Hepatocyte (in vitro differentiated cells): ENCODE data around the gene TROAP. TPM values are rescaled to one million over a fixed set of nuclear protein-coding genes. Genes with fewer than 3 reads are reported as not detected.

Experiments
- DNase-seq: peaks from one replicate; pipeline ENCODE4 v3.0.0-alpha.2; 2016; ENCODE audit warnings: low spot score
- H2AFZ ChIP-seq: fragments of 200-600 bp; sonication (generic); 2 replicates; pipeline ENCODE4 v1.6.0; 2016; ENCODE audit warnings: antibody characterized with exemption, mild to moderate bottlenecking
- H3K27ac ChIP-seq: fragments of 200-600 bp; sonication (generic); 2 replicates; pipeline ENCODE4 v1.5.1; 2016; ENCODE audit warnings: mild to moderate bottlenecking
- H3K27me3 ChIP-seq: fragments of 200-600 bp; sonication (generic); 2 replicates; pipeline ENCODE4 v1.6.1; 2016
- H3K36me3 ChIP-seq: fragments of 200-600 bp; sonication (generic); replicated peaks from 2 replicates; pipeline ENCODE4 v1.5.1; 2016; ENCODE audit warnings: low read depth; ENCODE audit not compliant: insufficient read depth
- H3K4me1 ChIP-seq: fragments of 200-600 bp; sonication (generic); 2 replicates; pipeline ENCODE4 v1.5.1; 2016; ENCODE audit warnings: mild to moderate bottlenecking, moderate library complexity; ENCODE audit not compliant: insufficient read depth
- H3K4me2 ChIP-seq: fragments of 200-600 bp; sonication (generic); 2 replicates; pipeline ENCODE4 v1.6.0; 2016
- H3K4me3 ChIP-seq: fragments of 200-600 bp; sonication (generic); 2 replicates; pipeline ENCODE4 v1.5.1; 2016; ENCODE audit warnings: mild to moderate bottlenecking
- H3K79me2 ChIP-seq: fragments of 200-600 bp; sonication (generic); 2 replicates; pipeline ENCODE4 v1.6.0; 2017; ENCODE audit warnings: mild to moderate bottlenecking
- H3K9me2 ChIP-seq: fragments of 200-600 bp; sonication (generic); replicated peaks from 2 replicates; pipeline ENCODE4 v1.6.0; 2017; ENCODE audit warnings: mild to moderate bottlenecking; ENCODE audit not compliant: insufficient read depth
- H3K9me3 ChIP-seq: fragments of 200-600 bp; sonication (generic); 2 replicates; pipeline ENCODE4 v1.5.1; 2016; ENCODE audit warnings: low read depth, mild to moderate bottlenecking
- H4K20me1 ChIP-seq: fragments of 200-600 bp; sonication (generic); 2 replicates; pipeline ENCODE4 v1.6.0; 2016; ENCODE audit warnings: mild to moderate bottlenecking; ENCODE audit not compliant: insufficient read depth, poor library complexity, severe bottlenecking
- EZH2 ChIP-seq: fragments of 200-600 bp; sonication (generic); IDR thresholded peaks from 2 replicates; pipeline ENCODE4 v1.6.1; 2016; ENCODE audit warnings: antibody characterized with exemption, mild to moderate bottlenecking, borderline replicate concordance
- EZH2phosphoT487 ChIP-seq: fragments of 200-600 bp; sonication (generic); IDR thresholded peaks from one replicate; pipeline ENCODE4 v1.6.1; 2018; ENCODE audit warnings: antibody characterized with exemption, mild to moderate bottlenecking, low read depth, moderate library complexity; ENCODE audit not compliant: unreplicated experiment, severe bottlenecking
- WGBS: methylation state at CpG from one replicate; pipeline ENCODE4 v1.1.6; 2016; ENCODE audit warnings: low lambda C conversion rate; ENCODE audit errors: missing lambda C conversion rate; 5-methylcytosine and 5-hydroxymethylcytosine counted together
- polyA plus RNA-seq: library from polyadenylated mRNA; unstranded; fragments of >200 nt; fragmentation: Nextera tagmentation; extraction: Ambion mirVana; gene quantifications from 2 replicates; pipeline ENCODE4 v1.2.1, GENCODE V29; 2016
- total RNA-seq: library from RNA; depleted of rRNA; stranded (reverse); fragments of >200 nt; gene quantifications from 2 replicates; pipeline ENCODE4 v1.2.3, GENCODE V29; 2014
- TF ChIP-seq, protein P1 (sequence below): fragments of 200-600 bp; sonication (generic); IDR thresholded peaks from 2 replicates; pipeline ENCODE4 v1.5.1; 2016; ENCODE audit warnings: antibody characterized with exemption, mild to moderate bottlenecking; ENCODE audit not compliant: poor library complexity

TROAP gene
- total and polyA plus RNA-seq, 2 experiments from 2014 or later, result 3.4 to 8.0 TPM

GRCh38 chr12:49347311-49348193 lies 24.5 kb downstream of the TROAP start:
- 12% methylated on average over 33 of the region's 37 CpGs for WGBS
- H3K4me3 ChIP-seq, result no peak overlapping the region
- H3K27ac ChIP-seq, result peak overlapping the region; percentile 76
- peaks cover 11% of the 10 kb centered on the region for H3K79me2 ChIP-seq
- H3K4me2 ChIP-seq, result peak overlapping the region; percentile 99
- H2AFZ ChIP-seq, result peak overlapping the region; percentile 68
- no peak for TF ChIP-seq EZH2
- TF ChIP-seq, protein P1, sequence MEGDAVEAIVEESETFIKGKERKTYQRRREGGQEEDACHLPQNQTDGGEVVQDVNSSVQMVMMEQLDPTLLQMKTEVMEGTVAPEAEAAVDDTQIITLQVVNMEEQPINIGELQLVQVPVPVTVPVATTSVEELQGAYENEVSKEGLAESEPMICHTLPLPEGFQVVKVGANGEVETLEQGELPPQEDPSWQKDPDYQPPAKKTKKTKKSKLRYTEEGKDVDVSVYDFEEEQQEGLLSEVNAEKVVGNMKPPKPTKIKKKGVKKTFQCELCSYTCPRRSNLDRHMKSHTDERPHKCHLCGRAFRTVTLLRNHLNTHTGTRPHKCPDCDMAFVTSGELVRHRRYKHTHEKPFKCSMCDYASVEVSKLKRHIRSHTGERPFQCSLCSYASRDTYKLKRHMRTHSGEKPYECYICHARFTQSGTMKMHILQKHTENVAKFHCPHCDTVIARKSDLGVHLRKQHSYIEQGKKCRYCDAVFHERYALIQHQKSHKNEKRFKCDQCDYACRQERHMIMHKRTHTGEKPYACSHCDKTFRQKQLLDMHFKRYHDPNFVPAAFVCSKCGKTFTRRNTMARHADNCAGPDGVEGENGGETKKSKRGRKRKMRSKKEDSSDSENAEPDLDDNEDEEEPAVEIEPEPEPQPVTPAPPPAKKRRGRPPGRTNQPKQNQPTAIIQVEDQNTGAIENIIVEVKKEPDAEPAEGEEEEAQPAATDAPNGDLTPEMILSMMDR, result peak; percentile 98
- peaks cover 48% of the 10 kb centered on the region for H3K27me3 ChIP-seq
- H4K20me1 ChIP-seq, result no peaks in the 10 kb centered on the region
- peak; percentile 94 for DNase-seq
- no peaks in the 10 kb centered on the region for H3K9me3 ChIP-seq
- no peaks in the 10 kb centered on the region for H3K36me3 ChIP-seq
- peaks cover 49% of the 10 kb centered on the region for H3K4me1 ChIP-seq
- no peaks in the 10 kb centered on the region for H3K9me2 ChIP-seq

- Histone ChIP-seq H4K20me1 (no peaks in the 10 kb centered on the region), H3K27me3 (peaks cover 35% of the 10 kb centered on the region), H3K4me1 (peaks cover 39% of the 10 kb centered on the region), H3K36me3 (no peaks in the 10 kb centered on the region), H2AFZ (no peak overlapping the region), H3K79me2 (peaks cover 11% of the 10 kb centered on the region), H3K4me2 (peak overlapping the region; percentile 99), H3K9me3 (no peaks in the 10 kb centered on the region), H3K9me2 (no peaks in the 10 kb centered on the region), H3K27ac (peak overlapping the region; percentile 76), H3K4me3 (no peak overlapping the region)
- no peak for DNase-seq
- WGBS, result 88% methylated on average over 5 of the region's 5 CpGs
- no peak for TF ChIP-seq EZH2phosphoT487
- no peak for TF ChIP-seq EZH2
- TF ChIP-seq, protein P1, result no peak
These were observed 25.7 kb downstream of the TROAP start for GRCh38 chr12:49348781-49349180.

- H2AFZ ChIP-seq, result no peak overlapping the region
- no peak overlapping the region for H3K4me3 ChIP-seq
- peak overlapping the region; percentile 99 for H3K4me2 ChIP-seq
- no peaks in the 10 kb centered on the region for H3K9me2 ChIP-seq
- H3K9me3 ChIP-seq, result no peaks in the 10 kb centered on the region
- peaks cover 39% of the 10 kb centered on the region for H3K4me1 ChIP-seq
- TF ChIP-seq EZH2, result no peak
- TF ChIP-seq, protein P1, result no peak
- TF ChIP-seq EZH2phosphoT487, result no peak
- 98% methylated on average over 11 of the region's 11 CpGs for WGBS
- H3K27ac ChIP-seq, result no peak overlapping the region
- no peaks in the 10 kb centered on the region for H3K36me3 ChIP-seq
- H3K27me3 ChIP-seq, result peaks cover 31% of the 10 kb centered on the region
- DNase-seq, result no peak
- H3K79me2 ChIP-seq, result peaks cover 11% of the 10 kb centered on the region
- H4K20me1 ChIP-seq, result no peaks in the 10 kb centered on the region
These were observed 26.2 kb downstream of the TROAP start for GRCh38 chr12:49349266-49349665.
